Measurements from ENCODE around the gene TSPAN31.
A peak's percentile ranks its signal among the peaks of the same experiment; 100 is the strongest.

TSPAN31 gene

GRCh38 chr12:57738661-57739237, 6.1 kb upstream of the TSPAN31 start, which contains the start of gene AGAP2:
Gene AGAP2 (minus strand): TSS chr12:57738742. CDS start chr12:57738246, 496 bp downstream.
- Histone ChIP-seq H3K36me3 (ENCODE audit: control insufficient read depth, low read length) (peaks cover 9% of the 10 kb centered on the region; the same call in 1 of the 2 replicates), H3K27me3 (ENCODE audit: control insufficient read depth, low read length) (no peaks in the 10 kb centered on the region), H3K79me2 (ENCODE audit: control insufficient read depth, low read length) (peaks cover 32% of the 10 kb centered on the region), H3F3A (ENCODE audit: control insufficient read depth, insufficient read depth) (peaks cover 2% of the 10 kb centered on the region; the same call in 1 of the 2 replicates), H4K20me1 (ENCODE audit: control insufficient read depth, insufficient read depth, low read depth, low read length) (no peaks in the 10 kb centered on the region), H3K9me3 (ENCODE audit: control insufficient read depth, insufficient read depth, low read length) (no peaks in the 10 kb centered on the region), H3K4me2 (ENCODE audit: low read length) (peak within 1 kb of the TSS; percentile 17; the same call in 1 of the 2 replicates), H3K4me3 (ENCODE audit: low read length) (no peak within 1 kb of the TSS), H3K9me2 (replicated peaks; ENCODE audit: control insufficient read depth, low read length) (no peaks in the 10 kb centered on the region), H3K27ac (ENCODE audit: low read depth, low read length) (no peak within 1 kb of the TSS), H3K4me1 (ENCODE audit: control insufficient read depth, low read length) (peaks cover 42% of the 10 kb centered on the region)
- TF ChIP-seq EZH2phosphoT487 (IDR thresholded peaks at IDR 0.05; ENCODE audit: borderline replicate concordance, low read length) = no peak
- TF ChIP-seq CTCF (IDR thresholded peaks at IDR 0.05; ENCODE audit: low read depth, low read length, poor library complexity, severe bottlenecking) = no peak

- no peak overlapping the region for H3K27ac ChIP-seq (ENCODE audit: low read depth, low read length)
- peaks cover 49% of the 10 kb centered on the region for H3K4me1 ChIP-seq (ENCODE audit: control insufficient read depth, low read length)
- H4K20me1 ChIP-seq (ENCODE audit: control insufficient read depth, insufficient read depth, low read depth, low read length) = no peaks in the 10 kb centered on the region
- no peaks in the 10 kb centered on the region for H3K9me2 ChIP-seq (replicated peaks; ENCODE audit: control insufficient read depth, low read length)
- H3K36me3 ChIP-seq (ENCODE audit: control insufficient read depth, low read length) = peaks cover 3% of the 10 kb centered on the region; the same call in 1 of the 2 replicates
- peaks cover 2% of the 10 kb centered on the region; the same call in 1 of the 2 replicates for H3F3A ChIP-seq (ENCODE audit: control insufficient read depth, insufficient read depth)
- H3K4me3 ChIP-seq (ENCODE audit: low read length) = no peak overlapping the region
- no peaks in the 10 kb centered on the region for H3K9me3 ChIP-seq (ENCODE audit: control insufficient read depth, insufficient read depth, low read length)
- peaks cover 32% of the 10 kb centered on the region for H3K79me2 ChIP-seq (ENCODE audit: control insufficient read depth, low read length)
- no peaks in the 10 kb centered on the region for H3K27me3 ChIP-seq (ENCODE audit: control insufficient read depth, low read length)
- peak overlapping the region; percentile 17; the same call in 1 of the 2 replicates for H3K4me2 ChIP-seq (ENCODE audit: low read length)
- TF ChIP-seq CTCF (IDR thresholded peaks at IDR 0.05; ENCODE audit: low read depth, low read length, poor library complexity, severe bottlenecking) (no peak), EZH2phosphoT487 (IDR thresholded peaks at IDR 0.05; ENCODE audit: borderline replicate concordance, low read length) (no peak)
Measured at GRCh38 chr12:57739387-57739786, 5.5 kb upstream of the TSPAN31 start.

- Histone ChIP-seq H3F3A (ENCODE audit: control insufficient read depth, insufficient read depth) (peaks cover 2% of the 10 kb centered on the region; the same call in 1 of the 2 replicates), H3K9me3 (ENCODE audit: control insufficient read depth, insufficient read depth, low read length) (no peaks in the 10 kb centered on the region), H3K4me2 (ENCODE audit: low read length) (peak overlapping the region; percentile 93), H3K9me2 (replicated peaks; ENCODE audit: control insufficient read depth, low read length) (no peaks in the 10 kb centered on the region), H3K4me1 (ENCODE audit: control insufficient read depth, low read length) (peaks cover 49% of the 10 kb centered on the region), H3K79me2 (ENCODE audit: control insufficient read depth, low read length) (peaks cover 33% of the 10 kb centered on the region), H3K4me3 (ENCODE audit: low read length) (no peak overlapping the region), H3K27me3 (ENCODE audit: control insufficient read depth, low read length) (no peaks in the 10 kb centered on the region), H4K20me1 (ENCODE audit: control insufficient read depth, insufficient read depth, low read depth, low read length) (no peaks in the 10 kb centered on the region), H3K36me3 (ENCODE audit: control insufficient read depth, low read length) (peaks cover 1% of the 10 kb centered on the region; the same call in 1 of the 2 replicates), H3K27ac (ENCODE audit: low read depth, low read length) (no peak overlapping the region)
- TF ChIP-seq EZH2phosphoT487 (IDR thresholded peaks at IDR 0.05; ENCODE audit: borderline replicate concordance, low read length) (no peak), CTCF (IDR thresholded peaks at IDR 0.05; ENCODE audit: low read depth, low read length, poor library complexity, severe bottlenecking) (no peak)
Measured at GRCh38 chr12:57739914-57740538, 4.8 kb upstream of the TSPAN31 start.

Measured in DOHH2 (cell line).